Hematopoietic multipotent progenitor cell treated with erythropoietin and hydrocortisone succinate and interleukin-3 and kit ligand, for 4 days (in vitro differentiated cells): Measurements from ENCODE around the gene LENEP.

Experiments used
- DNase-seq: peaks from one replicate; pipeline ENCODE4 v3.0.0-alpha.2; 2015

The LENEP gene

DNA sequence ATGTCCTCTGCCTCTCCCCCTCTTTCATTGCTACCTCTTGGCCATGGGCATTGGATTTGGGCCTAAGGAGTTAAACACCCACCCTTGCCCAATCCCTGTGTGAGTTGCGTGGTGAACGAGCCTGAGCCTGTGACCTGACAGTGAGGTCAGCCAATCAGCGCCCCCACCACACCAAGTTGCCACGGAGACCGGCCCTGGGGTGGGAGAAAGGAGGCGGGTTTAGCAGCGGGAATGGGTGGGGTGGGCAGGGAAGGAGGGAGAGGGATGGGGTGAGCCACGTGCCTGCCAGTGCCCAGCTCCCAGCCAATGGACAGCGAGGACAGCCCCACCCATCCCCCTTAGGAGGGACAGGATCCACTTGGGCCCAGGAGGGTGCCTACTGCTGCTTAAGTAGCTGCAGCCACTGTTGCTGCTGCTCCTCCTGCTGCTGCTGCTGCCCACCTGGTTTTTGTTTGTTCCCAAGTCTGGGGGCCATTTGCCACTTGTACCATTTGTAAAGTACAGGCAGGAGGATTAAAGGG lies 18.7 kb downstream of the LENEP start:
- peak; percentile 92 for DNase-seq

DNA sequence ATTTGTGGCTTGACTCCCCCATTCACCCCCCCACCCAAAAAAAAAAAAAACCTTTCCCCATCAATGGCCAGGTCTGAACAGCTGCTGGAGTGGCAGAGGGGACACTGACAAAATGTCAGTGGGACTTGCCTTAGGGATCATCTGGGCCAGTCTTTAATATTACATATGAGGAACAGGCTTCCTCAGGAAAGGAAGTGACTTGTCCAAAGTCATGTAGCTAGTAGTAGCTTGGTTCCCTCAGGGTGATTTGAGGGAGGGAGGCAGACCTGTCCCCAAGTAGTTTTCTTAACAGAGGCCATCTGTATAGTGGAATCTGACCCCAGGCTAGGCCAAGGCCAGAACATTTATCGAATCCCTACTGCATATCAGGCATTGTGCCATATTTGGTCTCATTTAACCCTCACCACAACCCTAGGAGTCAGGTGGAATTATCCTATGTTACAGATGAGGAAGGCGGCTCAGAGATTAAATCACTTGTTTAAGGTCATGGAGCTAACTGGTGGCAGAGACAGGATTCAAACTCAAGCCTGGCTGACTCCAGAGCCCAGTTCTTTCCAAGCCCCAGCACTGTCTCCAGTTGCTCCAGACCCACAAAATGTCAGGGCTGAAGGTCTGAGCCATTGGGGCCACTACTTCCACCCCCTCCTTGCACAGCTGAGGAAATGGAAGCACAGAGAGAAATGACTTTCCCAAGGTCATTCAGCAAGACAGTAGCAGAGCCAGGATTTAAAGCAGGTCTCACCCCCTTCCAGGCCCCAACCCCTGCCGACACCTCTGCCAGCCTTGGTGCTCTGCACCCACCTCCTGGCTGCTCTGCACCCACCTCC lies 19.6 kb downstream of the LENEP start:
- peak; percentile 48 for DNase-seq

DNA sequence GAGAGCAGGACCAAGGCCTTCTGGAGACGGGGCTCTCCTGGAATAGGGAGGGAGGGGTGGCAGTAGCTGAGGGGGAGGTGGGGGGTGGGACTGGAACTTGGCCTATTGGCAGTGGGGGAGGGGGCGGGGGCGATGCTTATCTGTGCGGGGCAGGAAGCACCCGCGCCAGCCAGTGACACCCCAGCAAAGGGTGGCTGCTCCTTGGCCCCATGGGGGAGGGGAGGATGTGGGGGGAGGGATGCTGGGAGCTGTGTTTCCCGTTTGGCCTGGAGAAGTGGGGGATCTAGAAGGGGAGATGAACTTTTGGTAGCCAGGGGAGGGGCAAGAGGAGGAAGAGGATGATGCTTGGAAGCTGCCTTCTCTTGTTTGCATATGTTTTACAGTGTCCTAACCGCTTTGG lies 20.2 kb downstream of the LENEP start:
- DNase-seq: peak; percentile 76

DNA sequence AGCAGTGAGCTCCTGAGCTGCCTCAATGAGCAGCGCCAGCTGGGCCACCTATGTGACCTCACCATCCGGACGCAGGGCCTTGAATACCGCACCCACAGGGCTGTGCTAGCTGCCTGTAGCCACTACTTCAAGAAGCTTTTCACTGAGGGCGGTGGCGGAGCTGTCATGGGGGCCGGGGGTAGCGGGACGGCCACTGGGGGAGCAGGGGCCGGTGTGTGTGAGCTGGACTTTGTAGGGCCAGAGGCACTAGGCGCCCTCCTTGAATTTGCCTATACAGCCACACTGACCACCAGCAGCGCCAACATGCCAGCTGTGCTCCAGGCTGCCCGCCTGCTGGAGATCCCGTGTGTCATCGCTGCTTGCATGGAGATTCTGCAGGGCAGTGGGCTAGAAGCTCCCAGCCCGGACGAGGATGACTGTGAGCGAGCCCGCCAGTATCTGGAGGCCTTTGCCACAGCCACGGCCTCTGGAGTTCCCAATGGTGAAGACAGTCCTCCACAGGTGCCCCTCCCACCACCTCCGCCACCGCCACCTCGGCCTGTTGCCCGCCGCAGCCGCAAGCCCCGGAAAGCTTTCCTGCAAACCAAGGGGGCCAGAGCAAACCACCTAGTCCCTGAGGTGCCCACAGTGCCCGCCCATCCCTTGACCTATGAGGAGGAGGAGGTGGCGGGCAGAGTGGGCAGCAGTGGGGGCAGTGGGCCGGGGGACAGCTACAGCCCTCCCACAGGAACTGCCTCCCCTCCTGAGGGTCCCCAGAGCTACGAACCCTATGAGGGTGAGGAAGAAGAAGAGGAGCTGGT lies 21.5 kb downstream of the LENEP start:
- DNase-seq: no peak

DNA sequence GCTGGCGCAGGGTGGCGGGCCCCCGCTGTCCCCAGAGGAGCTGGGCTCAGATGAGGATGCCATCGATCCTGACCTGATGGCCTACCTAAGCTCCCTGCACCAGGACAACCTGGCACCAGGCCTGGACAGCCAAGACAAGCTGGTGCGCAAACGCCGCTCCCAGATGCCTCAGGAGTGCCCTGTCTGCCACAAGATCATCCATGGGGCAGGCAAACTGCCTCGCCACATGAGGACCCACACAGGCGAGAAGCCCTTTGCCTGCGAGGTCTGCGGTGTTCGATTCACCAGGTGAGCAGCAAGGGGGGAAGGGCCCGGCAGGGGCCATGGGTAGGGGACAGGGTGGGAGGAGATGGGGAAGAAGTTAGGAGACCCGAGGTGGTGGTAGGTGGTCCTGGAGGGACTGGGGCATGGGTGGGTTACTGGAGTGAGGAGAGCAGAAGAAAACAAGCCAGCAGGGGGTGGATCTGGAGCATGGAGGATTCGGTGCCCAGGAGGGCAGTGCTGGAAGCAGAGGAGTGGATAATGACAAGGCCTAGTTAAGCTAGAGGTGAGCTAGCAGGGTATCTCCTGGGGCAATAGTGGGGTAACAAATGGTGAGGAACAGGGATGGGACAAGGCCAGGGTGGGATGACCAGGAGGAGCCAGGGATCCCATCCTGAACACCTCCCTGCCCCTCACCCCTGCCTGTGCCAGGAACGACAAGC lies 22.3 kb downstream of the LENEP start:
- no peak for DNase-seq

DNA sequence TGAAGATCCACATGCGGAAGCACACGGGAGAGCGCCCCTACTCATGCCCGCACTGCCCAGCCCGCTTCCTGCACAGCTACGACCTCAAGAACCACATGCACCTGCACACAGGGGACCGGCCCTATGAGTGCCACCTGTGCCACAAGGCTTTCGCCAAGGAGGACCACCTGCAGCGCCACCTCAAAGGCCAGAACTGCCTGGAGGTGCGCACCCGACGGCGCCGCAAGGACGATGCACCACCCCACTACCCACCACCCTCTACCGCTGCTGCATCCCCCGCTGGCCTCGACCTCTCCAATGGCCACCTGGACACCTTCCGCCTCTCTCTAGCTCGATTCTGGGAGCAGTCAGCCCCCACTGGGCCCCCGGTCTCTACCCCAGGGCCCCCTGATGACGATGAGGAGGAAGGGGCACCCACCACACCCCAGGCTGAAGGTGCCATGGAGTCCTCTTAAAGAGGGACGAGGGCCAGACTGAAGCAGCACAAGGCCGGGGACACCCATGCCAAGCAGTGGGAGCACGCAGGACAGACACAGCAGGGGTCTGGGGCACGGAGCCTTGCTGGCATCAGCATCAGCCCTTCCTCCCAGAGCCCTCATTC lies 22.9 kb downstream of the LENEP start:
- DNase-seq: no peak

DNA sequence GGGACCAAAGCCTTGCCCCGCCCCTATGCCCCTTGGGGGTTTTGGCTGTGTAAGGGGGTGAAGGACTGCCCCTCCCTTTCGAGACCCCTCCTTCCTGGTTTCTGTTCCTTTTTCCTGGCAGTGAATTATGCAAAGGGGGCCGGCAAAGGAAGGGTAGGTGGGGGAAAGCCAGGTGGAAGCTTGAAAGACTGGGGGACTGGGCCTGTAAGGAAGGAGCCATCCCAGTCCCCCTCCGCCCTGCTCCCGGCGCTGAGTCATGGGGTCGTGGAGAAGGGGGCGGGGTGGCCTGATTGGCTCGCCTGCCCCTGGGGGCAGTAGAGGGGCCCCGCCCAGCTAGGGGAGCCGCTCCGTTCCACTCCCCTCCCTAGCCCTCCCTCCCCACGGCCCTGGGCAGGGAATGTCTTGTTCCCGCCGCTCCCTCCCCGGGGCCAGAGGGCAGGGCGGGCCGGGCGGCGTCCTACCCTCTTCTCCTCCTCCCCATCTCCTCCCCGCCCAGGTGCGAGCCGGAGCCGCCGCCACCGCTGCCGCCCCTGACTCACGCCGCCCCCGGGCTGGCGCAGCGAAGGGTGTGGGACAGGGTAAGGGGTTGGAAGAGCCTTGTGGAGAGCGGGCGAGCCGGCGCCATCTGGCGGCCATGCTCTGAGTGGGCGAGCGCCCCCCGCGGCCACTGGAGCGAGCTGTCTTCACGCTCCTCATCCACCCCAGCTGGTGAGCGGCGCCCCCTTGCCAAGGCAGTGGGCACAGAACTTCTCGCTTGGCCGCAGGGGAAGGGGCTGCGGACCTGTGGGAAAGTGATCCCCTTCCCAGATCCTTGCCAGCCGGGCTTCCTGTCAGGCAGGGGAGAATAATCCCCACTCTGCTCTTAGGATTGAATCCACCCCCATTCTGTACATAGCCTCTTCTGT lies 23.9 kb downstream of the LENEP start:
- DNase-seq: peak; percentile 94

DNA sequence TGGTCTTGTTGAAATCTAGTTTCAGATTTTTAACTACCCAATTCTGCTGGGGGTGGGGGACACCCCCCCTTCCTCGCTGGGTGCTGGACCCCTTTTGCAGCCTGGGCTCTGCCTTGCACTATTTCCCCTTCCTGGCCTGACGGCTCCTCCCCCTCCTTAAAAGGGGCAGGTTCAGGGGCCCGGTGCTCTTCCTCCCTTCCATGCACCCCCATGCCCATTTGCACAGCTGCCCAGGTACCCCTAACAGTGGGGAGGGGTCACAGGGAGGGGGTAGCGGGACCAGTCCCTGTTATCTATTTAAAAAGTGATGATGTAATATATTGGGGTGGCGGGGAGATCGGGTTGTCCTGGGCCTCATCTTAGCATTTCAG lies 24.5 kb downstream of the LENEP start:
- DNase-seq: no peak

DNA sequence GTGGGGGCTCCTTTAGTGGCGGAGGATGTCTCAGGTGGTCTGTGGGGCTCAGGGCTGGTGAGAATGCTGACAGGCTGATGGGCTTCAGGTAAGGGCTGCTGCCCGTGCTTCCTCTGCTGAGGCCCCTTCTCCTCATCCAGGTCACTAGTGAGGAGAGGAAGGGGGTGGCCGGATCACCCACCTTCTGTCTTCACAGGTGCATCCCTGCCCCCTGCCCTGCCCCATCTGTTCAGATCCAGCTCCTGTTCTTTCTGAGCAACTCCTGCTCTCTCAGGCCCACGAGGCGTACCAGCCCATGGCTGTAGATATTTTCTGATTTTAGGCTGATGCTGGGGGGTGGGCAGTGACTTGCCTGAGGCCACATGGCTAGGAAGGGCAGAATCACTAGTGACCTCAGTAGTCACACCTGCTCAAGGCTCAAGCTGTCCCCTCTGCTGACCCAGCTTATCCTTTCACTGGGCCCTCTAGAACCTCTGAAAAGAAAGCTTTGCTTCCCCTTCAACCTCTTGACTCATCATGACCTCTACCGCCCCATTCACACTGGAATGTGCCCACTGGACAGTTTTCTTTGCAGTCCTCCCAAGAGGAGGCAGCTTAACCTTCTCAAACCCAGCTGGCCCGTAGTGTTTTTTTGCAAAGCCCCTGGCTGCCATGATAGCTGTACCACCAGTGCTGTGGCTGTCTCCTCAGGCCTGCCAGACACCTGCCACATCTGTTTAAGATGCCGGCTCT lies 25.4 kb downstream of the LENEP start:
- DNase-seq: no peak

DNA sequence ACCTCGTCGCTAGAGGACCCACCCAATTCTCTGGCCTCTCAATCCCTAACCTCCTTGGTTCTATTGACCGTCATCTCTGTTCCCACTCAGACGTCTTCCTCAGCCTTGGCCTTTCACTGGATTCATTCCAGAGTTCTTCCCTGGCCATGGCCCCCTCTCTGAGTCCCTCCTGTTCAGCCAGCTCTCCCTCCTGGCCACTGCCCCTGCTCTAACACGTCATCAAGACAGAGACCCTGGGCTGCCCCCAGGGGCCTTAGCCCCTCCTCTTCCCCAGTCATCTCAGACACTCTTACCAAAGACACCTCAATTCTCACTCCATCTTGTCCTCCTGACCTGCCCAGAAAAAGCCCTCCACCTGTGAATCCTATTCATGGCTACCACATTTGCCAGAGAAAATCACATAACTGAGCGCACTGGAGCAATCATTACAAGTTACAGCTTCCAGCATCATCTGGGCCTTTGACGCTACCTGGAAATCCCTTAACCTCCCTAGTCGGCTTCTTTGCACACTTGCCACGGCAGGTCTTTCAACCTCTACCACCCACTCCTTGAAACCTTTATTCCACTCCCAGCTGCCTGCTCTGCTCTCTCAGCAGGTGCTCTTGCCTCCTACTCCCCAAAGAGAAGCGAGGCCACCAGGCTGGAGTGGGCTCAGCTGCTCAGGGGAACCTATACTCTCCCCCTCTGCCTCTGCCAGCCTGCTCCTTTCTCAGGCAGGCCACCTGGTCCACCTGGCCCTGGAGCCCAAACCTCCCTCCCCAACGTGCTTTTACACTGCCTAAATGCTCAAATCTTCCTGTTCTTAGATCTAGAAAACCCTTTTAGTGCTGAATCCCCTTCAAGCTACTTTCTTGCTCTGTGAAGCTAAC lies 26.2 kb downstream of the LENEP start:
- DNase-seq: no peak

DNA sequence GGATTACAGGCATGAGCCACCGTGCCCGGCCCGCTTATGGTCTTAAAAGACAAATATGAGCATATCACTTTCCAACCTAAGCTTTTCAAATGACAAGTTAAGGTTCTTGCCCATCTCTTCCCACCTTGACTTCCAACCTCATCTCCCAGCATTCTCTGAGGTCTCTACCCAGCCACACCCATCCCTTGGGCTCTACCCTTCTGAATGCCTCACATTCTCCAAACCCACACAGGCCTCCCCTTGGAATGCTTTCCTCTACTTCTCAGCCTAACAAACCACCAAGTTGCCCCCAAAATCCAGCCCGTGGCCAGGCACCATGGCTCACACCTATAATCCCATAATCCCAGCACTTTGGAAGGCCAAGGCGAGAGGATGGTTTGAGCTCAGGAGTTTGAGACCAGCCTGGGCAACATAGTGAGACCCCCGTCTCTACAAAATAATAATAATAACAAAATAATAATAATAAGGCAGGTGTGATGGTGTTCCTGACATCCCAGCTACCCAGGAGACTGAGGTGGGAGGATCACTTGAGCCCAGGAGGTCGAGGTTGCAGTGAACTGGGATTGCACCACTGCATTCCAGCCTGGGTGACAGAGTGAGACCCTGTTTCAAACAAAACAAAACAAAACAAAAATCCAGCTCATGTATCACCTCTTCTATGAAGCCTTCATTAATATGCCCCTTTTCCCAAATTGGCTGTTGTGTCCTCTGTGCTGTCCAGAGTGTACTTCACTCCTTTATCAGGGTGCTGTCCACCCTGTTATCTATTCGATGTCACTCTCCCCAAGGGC lies 28.9 kb downstream of the LENEP start:
- DNase-seq: no peak

DNA sequence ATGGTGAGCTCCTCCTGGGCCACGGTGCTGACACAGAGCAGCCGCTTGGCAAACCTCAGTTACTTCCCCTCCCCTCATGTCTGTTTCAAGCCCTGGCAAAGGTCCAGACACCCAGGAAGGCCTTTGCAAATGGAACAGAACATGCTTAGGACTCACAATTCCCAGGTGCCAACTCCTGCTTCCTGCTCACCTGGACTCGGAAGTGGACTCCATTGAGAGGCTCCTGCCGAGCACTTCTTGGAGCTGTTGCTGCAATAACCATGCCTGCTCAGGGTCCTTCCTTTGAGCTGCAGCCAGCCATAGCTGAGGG lies 29.5 kb downstream of the LENEP start:
- peak; percentile 61 for DNase-seq

DNA sequence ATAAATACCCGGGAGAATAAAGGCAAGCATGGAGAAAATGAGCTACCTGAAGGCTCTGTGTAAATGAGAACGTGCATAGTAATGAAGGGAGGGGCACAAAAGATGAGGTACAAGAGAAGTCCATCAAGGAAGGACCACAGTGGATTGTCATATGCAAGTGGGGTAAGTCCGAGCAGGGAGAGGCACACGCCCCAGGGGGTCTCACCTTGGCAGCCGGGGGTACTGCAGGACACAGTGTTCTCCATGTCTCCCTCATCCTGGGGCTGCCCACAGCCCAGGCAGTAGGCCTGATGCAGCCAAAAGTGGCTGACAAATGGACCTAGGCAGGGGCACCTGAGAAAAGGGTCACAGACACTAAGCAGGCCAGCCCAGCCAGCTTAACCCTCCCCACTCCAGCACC lies 30.2 kb downstream of the LENEP start:
- no peak for DNase-seq

DNA sequence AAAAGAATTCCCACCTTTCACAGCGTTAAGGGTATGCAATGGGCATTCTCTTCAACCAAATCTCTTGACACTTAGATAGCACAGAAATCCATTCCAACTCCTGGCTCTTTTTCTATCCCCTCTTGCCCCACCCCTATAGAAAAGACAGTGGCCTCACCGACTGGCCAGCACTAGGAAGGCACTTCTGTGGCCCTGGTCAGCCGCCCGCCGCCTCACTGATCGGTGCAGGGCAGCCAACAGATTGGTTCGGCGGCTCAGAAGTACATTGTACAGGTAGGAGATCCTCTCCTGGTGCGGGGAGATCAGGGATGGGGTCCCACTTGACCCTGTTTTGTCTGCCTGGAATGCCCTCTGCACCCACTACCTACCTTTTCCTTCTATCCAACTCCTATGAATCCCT lies 30.9 kb downstream of the LENEP start:
- DNase-seq: no peak

DNA sequence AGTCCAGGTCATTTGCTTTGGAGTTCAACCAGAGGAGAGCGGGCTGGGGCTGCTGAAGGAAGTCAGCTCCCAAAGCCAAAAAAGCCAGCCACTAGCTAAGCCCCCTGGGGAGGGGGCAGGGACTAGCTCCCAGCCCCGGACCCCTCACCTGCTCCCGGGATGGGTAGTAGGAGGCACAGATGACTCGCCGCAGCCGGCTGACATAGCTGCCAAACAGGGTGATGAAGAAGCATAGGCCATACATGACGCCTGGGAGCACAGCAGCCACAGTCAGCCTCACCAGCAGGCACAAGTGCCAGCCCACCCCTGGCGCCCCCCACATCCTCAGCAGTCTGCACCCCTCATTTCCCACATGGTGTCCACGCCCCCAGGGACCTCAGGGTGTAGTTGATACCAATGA lies 32.8 kb downstream of the LENEP start:
- no peak for DNase-seq

DNA sequence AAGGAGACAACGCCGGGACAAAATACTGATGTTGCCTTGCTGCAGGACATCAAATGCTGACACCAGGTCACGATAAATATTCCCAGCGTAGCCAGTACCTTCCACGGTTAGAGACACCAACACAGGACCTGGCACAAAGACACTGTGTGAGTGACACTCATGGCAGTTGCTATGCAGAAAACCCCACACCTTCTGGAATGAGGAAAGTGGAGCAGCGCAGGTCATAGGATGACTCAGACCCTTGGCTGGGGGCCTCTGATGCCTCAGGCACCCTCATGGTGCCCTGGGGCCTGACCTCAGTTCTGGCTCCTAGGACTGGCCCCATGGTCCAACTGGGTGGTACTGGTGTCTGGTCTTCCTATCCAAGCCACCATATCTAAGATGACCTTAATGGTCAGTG lies 33.2 kb downstream of the LENEP start:
- DNase-seq: no peak

DNA sequence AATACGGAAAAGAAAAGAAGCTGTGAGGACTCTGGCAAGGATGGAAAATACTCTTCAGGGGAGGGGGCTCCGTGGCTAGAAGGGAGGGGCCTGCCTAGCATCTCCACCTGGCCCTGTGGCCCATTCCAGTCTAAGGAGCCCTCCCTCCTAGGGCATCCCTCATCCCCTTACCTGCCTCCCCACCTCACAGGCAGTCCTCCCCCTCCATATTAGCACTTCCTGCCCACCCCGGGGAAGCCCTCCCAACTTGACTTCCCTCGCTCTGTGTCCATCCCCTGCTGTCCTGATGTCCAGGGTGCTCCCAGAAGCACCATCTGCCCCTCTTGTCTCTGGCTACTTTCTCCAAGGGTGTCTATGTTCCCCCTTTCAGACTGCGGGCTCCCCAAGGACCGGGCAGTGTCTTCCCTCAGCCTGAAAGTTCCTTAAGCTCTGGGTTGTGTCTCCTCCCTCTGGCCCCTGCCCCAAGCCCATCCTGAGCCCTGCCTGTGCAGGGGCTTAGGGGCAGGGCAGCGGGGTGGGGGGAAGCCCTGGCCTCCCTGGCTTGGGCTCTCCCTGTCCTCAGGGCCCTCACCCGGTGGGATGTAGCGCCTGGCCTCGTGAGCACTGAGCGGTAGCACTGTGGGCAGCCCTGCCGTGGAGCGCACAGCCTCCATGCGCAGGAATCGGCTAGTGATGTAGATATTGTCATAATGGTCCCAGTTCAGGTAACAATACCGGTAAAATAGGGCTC lies 36.3 kb downstream of the LENEP start:
- no peak for DNase-seq

DNA sequence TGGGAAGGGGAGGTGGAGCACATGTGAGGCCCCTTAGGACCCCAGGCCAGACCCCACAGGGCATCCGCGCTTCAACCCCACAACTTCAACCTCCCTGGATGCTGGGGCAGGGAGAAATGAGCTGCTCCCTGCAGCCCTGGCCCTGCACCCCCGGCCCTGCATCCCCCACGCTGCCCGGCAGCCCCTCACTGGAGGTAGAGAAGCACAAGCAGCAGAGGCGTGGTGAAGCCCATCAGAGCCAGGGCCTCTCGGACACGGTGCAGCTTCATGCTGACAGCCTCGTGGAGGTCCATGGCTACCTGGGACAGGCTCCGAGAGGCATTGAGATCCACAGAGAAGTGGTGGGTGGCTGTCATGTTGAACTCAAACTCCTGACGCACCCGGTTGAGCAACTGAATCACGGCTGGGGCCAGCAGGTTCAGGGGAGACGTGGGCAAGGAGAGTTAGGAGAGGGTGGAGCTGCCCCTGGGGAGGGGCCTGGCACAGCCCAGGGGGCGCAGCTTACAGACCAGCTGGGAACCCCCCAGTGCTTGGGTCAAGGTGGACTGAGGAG lies 36.9 kb downstream of the LENEP start:
- no peak for DNase-seq

DNA sequence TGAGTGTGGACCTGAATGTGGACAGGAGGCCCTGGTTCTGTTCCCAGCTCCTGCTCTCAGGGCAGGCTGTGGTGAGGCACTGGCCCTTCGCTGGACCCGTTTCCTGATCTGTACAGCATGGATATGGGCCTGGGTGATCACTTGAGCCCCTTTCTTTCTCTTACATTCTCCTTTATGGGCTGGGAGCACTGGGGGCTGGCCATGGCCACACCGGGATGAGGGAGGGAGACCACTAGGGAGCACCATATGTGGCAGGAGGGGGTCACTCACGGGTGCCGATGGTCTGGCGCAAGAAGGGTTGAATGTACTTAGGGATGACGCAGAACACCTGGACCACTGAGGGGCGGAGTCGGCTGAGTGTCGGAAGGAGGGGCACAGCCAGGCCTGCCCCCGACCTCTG lies 37.5 kb downstream of the LENEP start:
- DNase-seq: no peak
